Dermis microvascular lymphatic vessel endothelial cell (primary cell): ENCODE data around the gene RPL23. TPM values are rescaled to one million over a fixed set of nuclear protein-coding genes. Genes with fewer than 3 reads are reported as not detected.

ENCODE experiments used
- DNase-seq, 2 donors: peaks; one replicate each; pipeline versions ENCODE4 v3.0.0 to v3.0.0-alpha.2; 2010; ENCODE audit warnings: low read depth in 2 of 2
- total RNA-seq: library from RNA; depleted of rRNA; stranded (reverse); fragments of >200 nt; gene quantifications from 2 replicates; pipeline ENCODE4 v1.2.1, GENCODE V29; 2014

RPL23 gene
- total RNA-seq, 1 donor from 2014 or later = 1,151 TPM

DNA sequence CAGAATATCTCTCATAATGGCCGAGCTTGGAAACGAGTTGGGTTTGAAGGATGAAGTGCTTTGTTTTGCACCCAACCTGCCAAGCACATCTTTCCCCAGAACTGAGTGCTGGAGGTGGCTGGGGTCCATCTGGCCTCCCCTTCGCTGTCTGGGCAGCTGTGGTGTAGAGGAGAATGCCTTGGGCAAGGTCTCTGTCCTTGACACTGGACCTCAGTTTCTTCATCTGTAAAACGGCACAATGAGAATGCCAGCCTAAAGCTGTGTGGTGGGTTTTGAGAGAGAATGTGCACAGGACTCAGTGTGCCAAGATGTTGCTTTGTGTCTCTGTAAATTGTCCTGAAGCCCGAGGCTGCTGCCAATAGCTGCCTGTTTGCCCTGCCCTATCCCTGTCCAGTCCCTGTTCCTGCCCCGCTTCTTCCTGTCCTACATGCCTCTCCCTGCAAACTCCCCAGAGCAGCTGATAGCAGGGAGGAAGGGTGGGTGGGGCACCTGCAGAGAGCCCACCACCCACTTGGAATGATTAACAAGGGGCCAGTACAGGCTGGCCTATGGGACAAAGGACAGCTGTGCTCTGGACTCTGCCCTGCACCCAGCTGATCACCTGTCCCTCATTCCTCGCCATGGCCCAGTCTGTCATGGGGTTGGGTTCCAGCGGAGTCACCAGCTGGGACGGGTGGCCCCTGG lies 31.7 kb upstream of the RPL23 start:
- DNase-seq = no peak

DNA sequence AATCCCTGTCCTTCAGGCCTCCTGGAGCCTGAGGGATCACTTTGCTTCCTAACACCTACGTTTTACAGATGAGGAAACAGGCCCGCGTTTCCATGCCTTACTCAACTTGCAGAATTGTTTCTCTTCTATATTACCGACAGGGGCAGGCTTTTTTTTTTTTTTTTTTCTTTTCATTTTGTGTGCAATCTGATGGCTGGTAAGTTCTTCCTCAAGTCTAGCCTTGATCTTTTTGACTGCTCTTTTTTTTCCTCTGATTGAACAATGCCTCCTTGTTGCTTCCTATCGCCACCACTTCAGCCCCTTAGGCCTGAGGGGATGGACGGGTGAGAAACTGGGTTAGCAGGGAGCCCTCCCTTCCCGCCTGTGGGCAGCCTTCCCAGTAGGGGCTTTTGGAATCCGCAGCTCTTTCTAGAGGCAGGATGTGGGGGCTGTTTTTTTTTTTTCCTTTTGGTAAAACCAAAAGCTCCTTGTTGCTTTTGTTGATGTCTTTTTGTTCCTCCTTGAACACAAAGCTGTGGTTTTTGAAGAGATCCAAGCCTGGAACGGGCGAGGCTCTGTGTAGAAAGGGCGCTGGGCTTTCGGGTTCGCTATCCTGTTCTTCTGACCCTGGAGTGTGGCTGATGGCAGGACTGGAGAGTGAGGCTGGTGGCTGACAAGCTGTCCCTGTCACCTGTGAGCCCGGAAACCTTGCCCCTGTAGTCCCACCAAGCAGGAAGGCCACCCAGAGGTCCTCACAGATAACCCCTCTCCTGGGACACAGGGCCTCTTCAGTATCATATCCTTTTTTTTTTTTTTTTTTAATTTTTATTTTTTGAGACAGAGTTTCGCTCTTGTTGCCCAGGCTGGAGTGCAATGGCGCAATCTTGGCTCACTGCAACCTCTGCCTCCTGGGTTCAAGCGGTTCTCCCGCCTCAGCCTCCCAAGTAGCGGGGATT lies 30.3 kb upstream of the RPL23 start:
- DNase-seq = no peak

DNA sequence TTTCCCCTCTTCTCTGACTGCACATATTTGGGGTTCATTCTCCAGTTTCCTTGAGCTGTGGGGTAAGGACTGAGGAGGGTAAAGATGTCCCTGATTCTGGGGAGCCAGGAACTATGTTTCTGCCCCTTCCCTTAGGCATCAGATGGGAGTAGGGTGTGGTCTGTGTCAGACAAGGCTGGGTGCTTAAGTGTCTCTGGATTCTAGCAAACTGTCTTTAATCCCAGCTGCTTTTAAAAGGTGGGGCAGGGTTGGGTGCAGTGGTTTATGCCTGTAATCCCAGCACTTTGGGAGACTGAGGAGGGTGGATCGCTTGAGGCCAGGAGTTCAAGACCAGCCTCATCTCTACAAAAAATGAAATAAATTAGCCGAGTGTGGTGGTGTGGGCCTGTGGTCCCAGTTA lies 29.3 kb upstream of the RPL23 start:
- no peak for DNase-seq

DNA sequence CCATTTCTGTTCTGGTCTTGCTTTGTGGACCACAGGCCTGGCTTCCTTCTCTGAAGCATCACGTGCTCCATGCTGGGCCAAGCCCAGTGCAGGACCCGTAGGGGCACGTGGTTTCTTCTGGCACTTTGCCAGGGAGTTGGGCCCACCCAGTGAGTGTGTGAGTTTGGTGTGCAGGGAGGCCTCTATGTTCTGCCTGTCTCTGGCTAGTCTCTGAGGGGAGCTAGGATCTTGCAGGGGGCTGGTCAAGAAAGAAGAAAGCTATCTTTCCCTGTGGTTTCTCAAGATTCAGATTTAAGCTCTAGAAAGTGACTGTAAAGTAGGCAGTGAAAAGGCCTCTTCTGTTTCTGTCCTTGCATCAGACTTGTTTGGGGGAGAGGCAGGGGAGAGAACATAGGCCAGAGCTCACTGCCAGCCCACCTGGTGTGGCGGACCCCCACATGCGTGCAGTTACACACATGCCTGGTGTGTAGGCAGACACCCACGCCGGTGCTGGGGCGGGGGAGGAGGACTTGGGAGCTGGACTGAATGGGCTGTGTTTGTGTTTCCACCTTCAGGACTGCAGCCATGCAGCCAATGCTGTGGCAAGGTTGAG lies 28.2 kb upstream of the RPL23 start:
- no peak for DNase-seq

DNA sequence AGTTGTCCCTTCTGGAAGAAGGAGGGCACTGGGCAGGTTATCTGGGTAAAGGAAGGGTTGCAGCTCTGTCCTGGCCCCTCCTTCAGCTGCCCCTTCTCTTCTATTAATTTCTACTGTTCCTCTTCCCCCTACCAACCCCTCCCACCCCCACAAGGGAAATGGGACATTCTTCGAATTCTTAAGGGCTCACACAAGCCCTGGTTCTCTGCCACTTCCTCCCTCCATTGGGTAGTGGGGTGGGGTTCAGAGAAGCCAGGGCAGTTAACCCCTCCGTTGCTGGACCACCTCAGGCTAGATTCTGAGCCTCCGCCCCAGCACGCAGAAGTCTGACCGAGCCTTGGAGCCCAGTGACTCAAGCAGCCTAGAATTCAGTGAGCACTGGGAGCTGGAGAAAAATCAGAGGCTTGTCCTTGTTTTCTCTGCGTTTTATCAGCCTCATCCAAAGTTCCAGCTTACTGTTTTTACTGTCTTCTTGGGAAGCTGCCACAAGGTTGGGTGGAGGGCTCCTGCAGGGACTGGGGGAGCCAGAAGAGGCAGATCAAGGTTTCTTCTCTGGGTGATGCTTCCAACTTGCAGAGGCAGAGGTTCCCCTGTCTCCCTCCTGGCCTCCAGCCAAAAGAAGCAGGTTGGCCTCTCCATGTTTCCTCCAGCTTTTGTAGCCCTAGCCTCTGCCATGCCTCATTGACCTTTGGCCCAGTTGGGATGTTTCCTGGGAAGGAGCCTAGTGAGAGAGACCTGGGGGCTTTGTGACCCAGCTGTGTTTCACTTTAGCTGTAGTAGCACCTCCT lies 26.6 kb upstream of the RPL23 start:
- DNase-seq = peak in 1 of 2 donors; percentile 54

DNA sequence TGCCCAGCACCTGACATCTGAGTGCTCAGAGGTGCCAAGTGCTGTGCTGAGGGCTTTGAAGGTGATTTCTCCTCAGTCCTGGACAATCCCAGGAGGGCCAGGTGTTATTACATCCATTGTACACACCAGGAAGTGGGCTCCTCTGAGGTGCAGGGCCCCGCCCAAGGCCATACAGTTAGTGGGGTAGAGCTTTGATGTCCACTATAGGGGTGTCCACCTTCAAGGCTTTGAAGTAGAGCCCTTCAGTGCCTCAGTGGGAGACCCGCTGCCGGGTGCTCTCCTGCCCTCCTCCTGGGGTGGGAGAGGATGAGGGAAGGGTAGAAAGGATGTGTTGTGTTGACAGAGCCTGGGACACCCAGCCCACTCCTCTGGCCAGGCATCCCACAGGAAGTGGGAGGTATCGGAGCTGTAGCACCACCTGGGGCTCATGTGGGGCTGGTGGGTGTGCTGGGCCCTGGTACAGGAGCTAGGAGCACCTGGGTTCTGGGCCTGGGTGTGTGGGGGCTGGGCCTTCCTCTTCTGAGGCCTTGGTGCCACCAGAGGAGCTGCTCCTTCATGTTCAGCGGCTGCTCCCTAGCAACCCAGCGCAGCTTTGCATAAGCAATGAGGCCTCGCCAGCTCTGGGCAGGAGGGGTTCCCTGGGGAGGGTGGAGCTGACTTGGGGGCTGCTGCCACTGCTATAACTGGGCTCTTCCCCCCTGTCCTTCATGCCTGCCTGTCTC lies 23.8 kb upstream of the RPL23 start:
- no peak for DNase-seq

DNA sequence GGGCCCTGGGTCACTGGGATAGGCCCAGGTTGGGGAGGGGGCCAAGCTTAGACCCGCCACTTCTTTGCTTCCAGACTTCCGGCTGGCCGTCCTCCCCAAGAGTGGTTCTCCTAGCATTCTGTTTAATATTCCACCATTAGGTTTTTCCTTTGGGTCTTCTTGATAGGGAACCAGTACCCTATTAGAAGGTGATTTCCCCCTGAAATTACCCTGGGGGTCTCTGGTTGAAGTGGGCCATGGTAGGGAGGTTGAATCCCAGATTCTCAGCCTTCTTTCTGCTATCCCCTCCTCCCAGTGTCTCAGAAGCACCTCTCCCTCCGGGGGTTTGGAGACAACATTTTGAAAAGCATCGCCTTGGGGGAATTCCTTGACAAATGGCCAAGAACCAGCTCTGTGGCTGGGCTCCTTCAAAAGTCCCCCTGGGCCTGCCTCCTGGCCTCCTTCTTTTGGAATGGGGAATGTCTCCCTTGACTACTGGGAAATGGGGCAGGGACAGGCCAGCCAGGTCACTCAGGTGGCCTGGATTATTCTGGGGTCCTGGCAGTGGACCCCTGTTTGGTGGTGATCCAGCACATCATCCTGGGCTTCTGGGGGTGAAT lies 22.1 kb upstream of the RPL23 start:
- no peak for DNase-seq

DNA sequence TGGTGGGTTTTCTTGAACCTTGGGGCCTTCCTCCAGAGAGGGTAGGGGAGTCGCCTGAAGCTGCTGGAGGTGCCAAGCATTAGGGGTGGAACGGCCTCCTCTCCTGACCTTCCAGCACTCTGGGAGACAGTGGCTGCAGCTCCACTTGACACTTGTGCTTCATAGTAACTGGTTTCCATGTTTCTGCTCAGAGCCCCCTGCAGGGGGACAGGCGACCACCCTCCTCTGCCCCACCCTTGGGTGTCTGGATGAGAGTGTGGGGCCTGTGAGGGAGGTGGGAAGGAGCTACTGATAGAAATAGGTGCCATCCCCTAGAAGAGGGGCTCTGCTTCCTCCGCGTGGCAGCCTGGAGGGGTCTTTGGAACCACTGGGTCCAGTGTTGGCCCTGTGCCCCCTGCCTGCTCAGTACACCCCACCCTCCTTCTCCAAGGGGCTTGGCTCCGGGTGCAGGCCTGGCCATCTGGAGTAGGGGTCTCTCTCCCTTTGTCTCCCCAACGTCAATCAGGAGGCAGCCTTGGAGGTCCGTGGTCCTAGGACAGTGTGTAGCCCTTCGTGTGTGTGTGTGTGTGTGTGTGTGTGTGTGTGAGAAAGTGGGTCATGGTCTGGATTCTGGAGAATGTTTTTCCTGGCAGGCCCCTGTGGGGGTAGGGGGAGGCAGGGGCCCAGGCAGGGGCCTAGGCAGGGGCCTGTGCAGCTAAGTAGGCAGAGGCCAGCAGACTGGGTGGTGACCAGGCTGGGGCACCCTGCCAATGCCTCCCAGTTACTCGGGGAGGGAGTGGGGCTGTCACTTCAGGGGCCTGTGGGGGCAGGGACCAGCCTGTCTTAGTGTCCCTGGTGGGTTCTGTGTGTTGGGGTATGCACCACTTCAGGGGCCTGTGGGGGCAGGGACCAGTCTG lies 21.2 kb upstream of the RPL23 start:
- DNase-seq = no peak

DNA sequence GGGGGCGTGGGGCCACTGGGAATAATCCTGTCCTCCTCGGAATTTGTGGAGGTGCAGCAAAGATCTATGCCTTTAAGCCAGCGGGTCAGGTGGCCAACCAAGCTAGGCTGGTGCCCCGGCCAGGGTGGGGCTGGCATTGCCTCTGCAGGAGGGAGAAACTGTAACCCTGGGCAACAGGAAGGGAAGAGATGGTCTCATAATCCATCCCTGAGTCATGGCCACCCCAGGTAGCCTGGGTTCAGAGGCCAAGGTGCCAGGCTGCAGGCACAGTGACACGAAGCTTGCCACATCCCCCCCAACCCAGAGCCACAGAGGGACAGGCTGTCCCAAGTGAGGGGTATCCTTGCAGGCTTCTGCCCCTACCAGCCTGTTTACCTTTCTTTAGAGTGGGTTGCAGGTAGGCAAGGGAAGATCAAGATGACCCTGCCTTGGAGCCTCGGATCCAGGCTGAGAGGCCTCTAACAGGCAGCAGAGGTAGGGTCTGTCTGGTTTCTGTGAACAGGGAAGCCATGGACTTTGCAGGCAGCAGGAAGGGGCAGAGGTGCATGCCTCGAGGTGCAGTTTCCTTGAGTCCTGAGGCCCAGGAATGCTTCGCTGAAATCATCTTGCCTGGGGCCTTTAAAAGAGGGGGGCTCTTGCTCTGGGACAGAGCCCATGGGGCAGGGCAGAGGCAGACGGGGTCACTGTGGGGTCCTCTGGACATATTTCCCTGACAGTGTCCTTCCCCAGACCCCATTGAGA lies 20.3 kb upstream of the RPL23 start:
- DNase-seq = no peak

DNA sequence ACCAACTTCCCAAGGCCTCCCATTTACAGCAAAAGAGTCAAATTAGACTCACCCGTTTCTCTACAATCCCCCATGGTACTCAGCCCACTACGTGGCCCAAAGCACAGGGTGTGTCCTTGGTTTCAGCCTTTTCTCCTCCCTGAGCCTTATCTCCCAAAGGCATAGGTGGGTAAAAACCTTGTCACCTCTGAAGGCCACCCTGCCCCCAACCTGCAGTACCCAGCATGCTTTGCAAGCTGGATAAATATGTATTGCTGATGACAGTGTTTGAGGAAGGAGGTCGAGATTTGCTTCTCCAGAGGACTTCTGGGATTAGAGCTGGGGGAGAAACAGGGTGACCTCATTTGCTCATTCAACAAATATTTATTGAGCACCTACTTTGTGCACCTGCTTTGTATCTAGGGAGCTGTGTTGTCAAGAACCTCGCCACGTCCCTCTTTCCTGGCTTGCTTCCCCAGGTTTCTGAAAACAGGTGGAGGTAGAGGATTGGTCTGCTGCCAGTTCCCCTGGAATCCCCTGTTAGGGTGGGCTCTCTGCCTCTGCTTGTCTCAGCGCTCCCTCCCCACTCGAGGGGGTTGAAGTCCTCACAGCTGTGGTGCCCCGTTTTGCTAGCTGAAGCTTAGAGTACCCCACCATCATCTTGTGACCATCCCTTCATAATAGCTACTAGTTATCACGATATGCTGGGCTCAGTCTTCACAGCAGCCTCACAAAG lies 19.3 kb upstream of the RPL23 start:
- DNase-seq = no peak

DNA sequence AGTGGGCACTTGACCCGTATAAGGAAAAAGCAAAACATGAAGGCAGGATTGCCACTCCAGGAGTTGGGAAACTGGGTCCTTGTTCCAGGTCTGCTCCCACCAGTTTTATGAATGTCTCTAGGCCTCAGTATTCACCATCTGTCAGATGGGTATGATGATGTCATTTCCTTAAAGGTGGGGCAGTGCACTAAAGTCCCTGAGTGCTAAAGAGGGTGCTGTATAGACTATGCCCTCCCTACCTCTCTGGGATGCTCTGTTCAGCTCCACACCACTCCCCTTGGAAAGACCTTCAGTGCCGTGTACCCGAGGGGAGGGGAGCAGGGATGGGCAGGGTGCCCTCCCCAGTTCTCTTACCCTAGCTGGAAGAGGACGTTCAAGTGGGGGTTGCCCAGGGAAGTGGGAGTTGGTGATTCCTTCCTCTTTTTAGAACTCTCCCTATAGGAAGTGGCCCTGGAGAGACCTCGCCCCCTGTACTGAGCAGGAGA lies 18.5 kb upstream of the RPL23 start:
- no peak for DNase-seq

DNA sequence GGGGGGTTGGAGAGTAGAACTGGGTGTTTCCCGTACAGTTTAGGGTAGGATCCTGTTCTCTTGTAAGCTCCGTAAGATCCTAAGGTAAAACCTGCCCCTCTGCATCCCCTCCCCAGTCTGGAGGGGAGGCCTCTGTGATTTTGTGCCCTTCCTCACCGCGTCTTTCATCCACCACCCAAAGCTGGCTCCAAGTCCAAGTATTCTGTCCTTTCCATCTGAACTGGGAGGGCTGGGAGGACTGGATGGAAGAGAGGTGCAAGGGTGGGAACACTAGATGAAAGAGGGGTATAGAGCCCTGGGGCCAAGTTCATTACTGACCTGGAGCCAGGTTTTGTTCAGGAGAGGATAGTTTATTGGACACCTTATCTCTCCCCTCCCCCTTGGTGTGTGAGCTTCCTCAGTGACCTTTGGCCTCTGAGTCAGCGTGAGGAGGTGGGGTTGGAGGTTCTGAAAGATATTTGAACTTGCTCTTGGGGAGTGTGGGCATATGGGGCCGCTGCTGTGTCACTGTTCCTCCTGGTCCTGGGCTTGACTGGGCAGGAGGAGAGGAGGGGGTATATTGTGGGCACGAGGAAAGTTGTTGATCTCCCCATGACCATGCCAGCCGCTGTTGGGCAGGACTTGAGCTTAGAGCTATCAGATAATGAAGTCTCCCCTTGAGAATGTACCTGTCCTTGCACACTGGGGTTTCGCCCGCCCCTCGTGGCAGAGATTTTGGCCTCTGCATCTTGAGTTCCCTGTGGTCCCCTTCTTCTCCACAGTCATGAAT lies 17.9 kb upstream of the RPL23 start:
- peak in 1 of 2 donors; percentile 81 for DNase-seq

DNA sequence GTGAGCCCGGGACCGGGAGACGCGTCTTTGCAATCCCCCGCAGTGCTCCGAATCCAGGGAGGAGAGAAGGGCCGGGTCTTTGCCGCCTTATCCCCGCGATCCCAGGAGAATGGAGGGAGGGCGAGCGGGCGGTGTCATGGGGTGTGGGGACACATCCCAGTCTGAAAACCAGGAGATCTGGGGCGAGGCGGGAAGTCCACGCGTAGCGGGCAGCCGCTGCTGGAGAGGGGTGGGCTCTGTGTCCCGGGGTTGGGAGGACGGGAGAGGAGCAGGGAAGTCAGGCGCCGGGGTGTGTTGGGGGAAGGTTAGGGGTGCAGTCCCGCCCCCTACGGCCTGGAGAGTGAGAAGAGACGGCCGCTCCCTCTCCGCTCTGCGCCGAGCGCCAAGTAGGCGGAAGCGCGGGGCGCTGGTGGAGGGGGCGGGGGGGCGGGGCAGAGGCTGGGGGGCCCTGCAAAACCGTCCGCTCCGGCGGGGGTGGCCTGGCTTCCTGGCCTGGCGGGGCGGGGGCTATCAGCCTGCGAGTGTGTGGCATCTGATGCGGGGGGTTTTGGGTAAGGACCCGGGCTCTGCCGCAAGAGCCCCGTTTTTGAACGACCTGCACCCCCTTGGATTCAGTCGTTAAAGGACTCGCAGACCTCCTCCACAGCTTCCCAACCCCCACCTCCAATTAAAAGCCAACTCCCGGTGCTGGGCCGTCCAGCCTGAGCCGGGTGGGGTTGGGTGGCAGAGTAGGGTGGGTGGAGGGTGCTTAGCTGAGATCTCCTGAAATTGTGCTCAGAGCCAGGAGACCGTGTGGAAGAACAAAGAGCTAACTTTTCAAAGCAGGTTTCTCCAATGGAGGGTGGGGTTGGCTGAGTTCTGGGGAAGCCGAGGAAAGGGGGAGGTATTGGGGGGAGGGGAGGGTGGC lies 17.0 kb upstream of the RPL23 start:
- DNase-seq = peak in 1 of 2 donors; percentile 59

DNA sequence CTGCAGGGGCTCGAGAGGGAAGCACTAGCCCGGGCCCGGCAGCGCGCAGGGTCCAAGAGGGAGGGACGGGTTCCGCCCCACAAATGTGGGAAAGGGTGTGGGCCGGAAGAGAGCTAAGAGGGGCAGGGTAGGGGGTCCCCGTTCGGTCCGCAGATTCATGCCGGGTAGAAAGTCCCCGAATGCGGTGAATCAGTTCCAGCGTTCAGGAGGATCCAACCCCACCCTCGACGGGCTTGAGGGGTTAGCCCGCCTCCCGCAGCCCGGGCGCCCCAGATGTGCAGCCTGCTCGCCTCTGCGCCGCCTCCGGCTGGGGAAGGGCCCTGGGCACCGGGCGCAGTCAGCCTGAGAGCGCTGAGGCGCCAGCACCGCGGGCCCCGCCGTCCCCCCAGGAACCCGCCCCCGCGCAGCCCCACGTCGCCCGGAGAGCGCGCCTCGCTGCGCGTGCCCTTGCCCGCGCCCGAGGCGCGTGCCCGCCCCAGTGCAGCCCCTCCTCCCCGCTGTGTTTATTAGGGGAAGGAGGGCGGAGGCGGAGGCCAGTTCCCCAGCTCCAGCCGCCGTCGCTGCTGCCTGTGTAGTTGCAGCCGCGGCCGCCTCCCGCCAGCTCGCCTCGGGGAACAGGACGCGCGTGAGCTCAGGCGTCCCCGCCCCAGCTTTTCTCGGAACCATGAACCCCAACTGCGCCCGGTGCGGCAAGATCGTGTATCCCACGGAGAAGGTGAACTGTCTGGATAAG lies 16.2 kb upstream of the RPL23 start, which contains the start of gene LASP1:
TSS of gene LASP1 (plus strand) at position 533 of the 733 bp plus-strand sequence. CDS start at position 665, 132 bp downstream.
- DNase-seq = peak; percentile 68 to 89

DNA sequence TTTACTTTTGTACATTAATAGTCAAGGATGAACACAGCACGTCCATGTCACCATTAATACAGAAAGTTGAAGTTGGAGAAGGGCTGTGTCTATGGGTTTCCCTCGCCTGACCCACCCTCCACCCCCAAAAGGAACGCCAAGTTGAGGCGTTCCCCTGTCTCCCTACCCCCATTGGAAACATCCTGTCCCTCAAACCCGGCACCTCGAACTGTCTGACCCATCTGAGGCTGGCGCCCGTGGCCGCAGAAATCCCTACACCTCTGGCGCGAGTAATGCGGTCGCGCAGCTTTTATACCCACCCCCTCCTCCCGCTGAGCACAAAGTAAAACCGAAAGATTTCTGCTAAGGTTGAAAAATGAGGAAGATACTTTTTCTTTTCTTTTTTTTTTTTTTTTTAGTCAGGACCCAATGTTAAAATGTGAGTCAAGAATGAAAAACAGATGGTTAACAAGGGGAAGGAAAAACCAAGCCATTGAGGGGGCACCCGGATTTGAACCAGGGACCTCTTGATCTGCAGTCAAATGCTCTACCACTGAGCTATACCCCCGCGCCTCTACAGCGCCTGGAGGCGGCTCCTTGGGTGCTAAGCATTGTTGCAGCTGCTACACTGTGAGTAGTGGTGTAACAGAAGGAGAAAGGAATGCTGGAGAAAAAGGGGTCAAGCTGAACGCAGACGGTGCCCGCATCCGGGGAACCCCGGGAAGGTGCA lies 15.4 kb upstream of the RPL23 start:
- DNase-seq = peak; percentile 56 to 86
